GM12892 (cell line): ENCODE results near the gene PIP5KL1.

ENCODE experiments used
- DNase-seq: peaks from one replicate; pipeline ENCODE4 v3.0.0; 2011; ENCODE audit not compliant: insufficient read length
- FAIRE-seq: peaks from 2 replicates; lab custom pipeline; 2011; peaks lifted over from hg19 to GRCh38; lab: Jason Lieb, UNC
- POLR2A ChIP-seq: IDR thresholded peaks from 2 replicates; pipeline ENCODE4 v1.6.1; 2011; ENCODE audit warnings: low read depth, low read length, control low read depth
- POLR2AphosphoS5 ChIP-seq: IDR thresholded peaks from 2 replicates; pipeline ENCODE4 v1.6.1; 2011; ENCODE audit warnings: low read depth, low read length, control low read depth
- TAF1 ChIP-seq: IDR thresholded peaks from 2 replicates; pipeline ENCODE4 v1.6.1; 2011; ENCODE audit warnings: low read depth, mild to moderate bottlenecking, control low read depth, low read length, borderline replicate concordance

Gene PIP5KL1

GRCh38 chr9:127874301-127875221 lies 56.0 kb downstream of the PIP5KL1 start:
- DNase-seq = no peak
- TF ChIP-seq POLR2A = no peak
- no peak for TF ChIP-seq POLR2AphosphoS5
- no peak for TF ChIP-seq TAF1
- FAIRE-seq = no peak

GRCh38 chr9:127873886-127874285 lies 56.7 kb downstream of the PIP5KL1 start:
- DNase-seq (no peak), FAIRE-seq (no peak)

GRCh38 chr9:127873223-127873691 lies 57.3 kb downstream of the PIP5KL1 start:
- no peak for TF ChIP-seq POLR2A
- TF ChIP-seq POLR2AphosphoS5 = no peak
- TF ChIP-seq TAF1 = no peak
- FAIRE-seq = no peak
- no peak for DNase-seq

More at GRCh38 chr9:127873886-127874285, 56.7 kb downstream of the PIP5KL1 start:
- TF ChIP-seq POLR2AphosphoS5 = no peak
- TF ChIP-seq POLR2A = no peak
- TF ChIP-seq TAF1 = no peak

- FAIRE-seq = no peak
- DNase-seq = no peak
- TF ChIP-seq POLR2AphosphoS5 (no peak), TAF1 (no peak), POLR2A (no peak)
Measured at GRCh38 chr9:127872369-127873222, 58.0 kb downstream of the PIP5KL1 start.

- no peak for FAIRE-seq
- TF ChIP-seq POLR2AphosphoS5 (no peak), POLR2A (no peak), TAF1 (no peak)
- DNase-seq = no peak
Measured at GRCh38 chr9:127871531-127871930, 59.0 kb downstream of the PIP5KL1 start.

DNA sequence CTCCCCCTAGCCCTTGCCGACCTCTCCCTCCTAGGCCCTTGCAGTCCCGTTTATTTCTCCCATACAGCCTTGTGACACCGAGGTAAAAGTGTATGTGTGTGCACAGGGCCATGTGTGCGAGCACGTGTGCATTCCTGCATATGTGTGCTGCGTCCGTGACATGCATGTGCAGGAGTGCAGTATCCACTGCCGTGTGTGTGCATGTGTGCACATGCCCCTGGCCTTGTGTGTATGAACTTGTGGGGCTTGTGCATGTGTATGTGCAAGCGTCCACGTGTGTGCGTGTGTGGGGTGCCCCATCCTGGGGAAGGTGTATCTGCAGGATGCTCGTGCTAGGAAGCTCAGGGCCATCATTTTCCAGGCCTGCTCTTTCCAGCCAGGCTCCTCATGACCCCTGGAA lies 59.7 kb downstream of the PIP5KL1 start:
- FAIRE-seq = no peak
- no peak for TF ChIP-seq TAF1
- no peak for TF ChIP-seq POLR2A
- DNase-seq = no peak
